NT2/D1 (cell line): Measurements from ENCODE around the gene ZBTB43.

Experiments used
- DNase-seq: peaks from one replicate; pipeline ENCODE4 v3.0.0-alpha.2; 2011; ENCODE audit warnings: low read depth, low spot score
- H3K27me3 ChIP-seq: 2 replicates; pipeline ENCODE4 v1.6.0; 2011; ENCODE audit warnings: mild to moderate bottlenecking; ENCODE audit not compliant: insufficient read length, insufficient read depth
- H3K36me3 ChIP-seq: 2 replicates; pipeline ENCODE4 v1.6.1; 2011; ENCODE audit warnings: mild to moderate bottlenecking, low read length, mixed read lengths; ENCODE audit not compliant: insufficient read depth, insufficient read length
- H3K4me1 ChIP-seq: 2 replicates; pipeline ENCODE4 v1.5.1; 2011; ENCODE audit not compliant: insufficient read depth, insufficient read length
- H3K4me3 ChIP-seq: 2 replicates; pipeline ENCODE4 v1.5.1; 2011; ENCODE audit warnings: low read depth; ENCODE audit not compliant: insufficient read length
- H3K9ac ChIP-seq: 2 replicates; pipeline ENCODE4 v1.6.0; 2011; ENCODE audit warnings: low read depth; ENCODE audit not compliant: insufficient read length
- H3K9me3 ChIP-seq: 2 replicates; pipeline ENCODE4 v1.5.1; 2011; ENCODE audit warnings: mild to moderate bottlenecking, low read length; ENCODE audit not compliant: insufficient read depth
- SUZ12 ChIP-seq: IDR thresholded peaks from 2 replicates; pipeline ENCODE4 v1.6.1; 2011; ENCODE audit not compliant: insufficient read length, insufficient read depth; ENCODE audit errors: extremely low read depth
- YY1 ChIP-seq: IDR thresholded peaks from 2 replicates; pipeline ENCODE4 v1.6.1; 2011; ENCODE audit not compliant: insufficient read length, insufficient read depth
- ZNF274 ChIP-seq: IDR thresholded peaks from 2 replicates; pipeline ENCODE4 v1.6.1; 2011; ENCODE audit warnings: mild to moderate bottlenecking, low read depth, low read length

ZBTB43 gene

DNA sequence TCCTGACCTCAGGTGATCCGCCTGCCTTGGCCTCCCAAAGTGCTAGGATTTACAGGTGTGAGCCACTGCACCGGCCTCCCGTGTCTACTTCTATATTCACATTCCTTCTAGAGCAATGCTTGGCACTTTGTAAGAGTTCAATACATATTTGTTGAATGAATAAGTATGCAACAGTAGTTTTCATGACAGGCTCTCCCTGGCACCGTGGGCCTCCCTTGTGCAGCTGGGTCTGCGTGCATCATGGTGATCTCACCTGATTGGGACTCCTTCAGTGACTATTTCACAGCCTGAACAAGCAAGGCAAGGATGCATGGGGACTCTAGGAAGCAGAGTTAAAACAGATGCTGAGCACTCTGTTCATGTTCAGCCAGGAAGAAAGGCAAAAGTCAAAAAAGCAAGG is 48.8 kb downstream of the ZBTB43 start:
- Histone ChIP-seq H3K4me1 (peaks cover 5% of the 10 kb centered on the region), H3K4me3 (no peak overlapping the region), H3K9ac (no peak overlapping the region), H3K36me3 (no peaks in the 10 kb centered on the region), H3K9me3 (no peaks in the 10 kb centered on the region), H3K27me3 (no peaks in the 10 kb centered on the region)
- TF ChIP-seq YY1: no peak
- no peak for DNase-seq

DNA sequence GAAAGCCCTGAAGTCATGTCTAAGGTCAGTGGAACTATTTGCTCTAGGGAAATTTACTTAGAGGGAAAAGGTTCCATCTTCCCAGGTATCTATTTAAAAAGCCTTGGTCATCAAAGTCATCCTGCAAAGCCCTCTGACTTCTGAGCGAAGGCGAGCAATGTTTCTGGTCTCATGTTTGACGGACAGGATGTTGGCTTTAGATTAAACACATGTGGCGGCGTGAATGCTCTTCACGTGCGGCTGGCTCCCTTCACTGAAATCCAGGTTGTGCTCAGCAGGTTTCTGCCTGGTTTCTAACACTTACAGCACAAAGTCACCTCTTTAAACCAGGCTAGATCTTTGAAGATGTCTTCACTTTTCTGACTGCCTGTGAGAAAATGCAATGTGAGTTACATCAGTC is 49.9 kb downstream of the ZBTB43 start:
- peaks cover 6% of the 10 kb centered on the region for H3K27me3 ChIP-seq
- H3K4me3 ChIP-seq: no peak overlapping the region
- DNase-seq: no peak

DNA sequence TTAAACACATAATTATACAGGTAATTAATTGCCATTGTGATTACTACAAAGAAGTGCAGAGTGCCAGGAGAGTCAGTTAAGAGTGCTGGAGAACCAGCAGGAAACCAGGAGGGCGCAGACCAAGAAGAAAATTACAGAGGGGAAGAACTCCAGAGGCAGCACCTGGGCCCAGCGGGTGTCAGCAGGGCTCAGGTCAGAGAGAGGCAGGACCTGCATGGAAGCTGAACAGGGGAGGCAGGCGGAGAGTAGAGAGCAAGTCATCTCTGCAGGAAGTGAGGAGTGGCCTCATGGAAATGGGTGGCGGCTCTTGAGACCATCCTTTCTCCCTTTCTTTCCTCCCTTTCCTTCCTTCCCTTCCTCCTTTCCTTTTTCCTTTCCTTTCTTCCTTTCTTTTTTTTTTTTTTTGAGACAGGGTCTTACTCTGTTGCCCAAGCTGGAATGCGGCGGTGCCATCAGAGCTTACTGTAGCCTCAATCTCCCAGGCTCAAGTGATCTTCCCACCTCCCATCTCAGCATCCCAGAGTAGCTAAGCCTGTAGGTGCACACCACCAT is 51.6 kb downstream of the ZBTB43 start:
- TF ChIP-seq ZNF274 (no peak), SUZ12 (no peak), YY1 (no peak)
- no peak overlapping the region for H3K9ac ChIP-seq
- H3K4me1 ChIP-seq: peaks cover 5% of the 10 kb centered on the region
- no peaks in the 10 kb centered on the region for H3K36me3 ChIP-seq
- H3K9me3 ChIP-seq: no peaks in the 10 kb centered on the region
- DNase-seq: no peak
- no peak overlapping the region for H3K4me3 ChIP-seq
- H3K27me3 ChIP-seq: peaks cover 6% of the 10 kb centered on the region

More for the DNA sequence above, 49.9 kb downstream of the ZBTB43 start:
- Histone ChIP-seq H3K4me1 (peaks cover 5% of the 10 kb centered on the region), H3K36me3 (no peaks in the 10 kb centered on the region), H3K9ac (no peak overlapping the region), H3K9me3 (no peaks in the 10 kb centered on the region)
- TF ChIP-seq ZNF274 (no peak), SUZ12 (no peak), YY1 (no peak)

DNA sequence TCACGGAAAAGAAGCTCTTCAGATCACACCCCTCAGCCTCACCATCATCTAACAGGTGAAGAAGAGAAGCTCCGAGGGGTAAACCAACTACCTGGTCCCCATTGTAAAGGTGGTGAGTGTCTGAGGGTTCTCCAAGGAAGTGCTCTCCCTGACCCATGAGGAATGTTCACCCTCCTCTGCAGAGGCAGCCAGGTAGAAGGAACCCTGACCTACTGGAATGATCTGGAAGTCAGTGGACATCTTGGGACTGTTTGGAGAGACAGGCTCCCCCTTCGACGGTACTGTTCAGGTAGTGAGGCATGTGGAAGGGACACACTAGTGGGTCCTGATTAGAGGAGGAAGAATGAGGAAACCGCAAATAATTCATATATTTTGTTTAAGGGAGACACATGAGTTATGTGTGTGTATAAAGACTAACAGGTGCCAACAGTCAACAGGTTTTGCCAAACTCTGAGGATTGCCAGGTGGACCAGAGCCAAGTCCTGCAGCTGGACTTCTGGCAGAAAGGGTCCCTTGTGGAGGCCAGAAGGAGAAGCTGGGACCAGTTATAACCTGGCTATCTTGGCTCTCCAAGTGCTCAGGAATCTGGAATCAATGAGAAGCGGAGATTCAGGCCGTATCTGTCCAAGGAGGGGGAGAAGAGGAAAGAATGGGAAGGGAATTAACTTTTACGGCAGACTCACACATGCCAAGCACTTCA is 52.6 kb downstream of the ZBTB43 start:
- H3K9me3 ChIP-seq: no peaks in the 10 kb centered on the region
- TF ChIP-seq ZNF274 (no peak), SUZ12 (no peak), YY1 (no peak)
- no peak for DNase-seq
- peaks cover 6% of the 10 kb centered on the region for H3K4me1 ChIP-seq
- H3K36me3 ChIP-seq: no peaks in the 10 kb centered on the region
- peaks cover 6% of the 10 kb centered on the region for H3K27me3 ChIP-seq
- no peak overlapping the region for H3K9ac ChIP-seq
- no peak overlapping the region for H3K4me3 ChIP-seq

DNA sequence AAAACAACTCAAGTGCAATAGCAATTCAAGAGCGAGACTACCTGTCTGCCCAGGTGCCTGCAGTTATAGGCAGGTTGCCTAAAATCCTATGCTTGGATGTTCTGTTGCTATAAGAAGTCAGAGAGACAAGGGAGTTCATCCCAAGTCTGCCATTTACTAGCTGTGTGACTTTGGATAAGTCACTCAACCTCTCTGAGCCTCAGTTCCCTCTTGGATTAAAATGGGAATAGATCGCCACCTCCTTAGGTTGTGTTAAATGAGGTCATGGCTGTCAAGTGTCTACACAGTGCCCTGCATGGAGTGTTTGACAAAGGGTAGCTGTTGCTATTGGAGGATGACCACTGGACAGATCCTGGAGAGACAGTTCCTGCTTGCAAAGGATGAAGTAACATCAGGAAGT is 54.3 kb downstream of the ZBTB43 start:
- H3K27me3 ChIP-seq: peaks cover 6% of the 10 kb centered on the region
- no peak overlapping the region for H3K4me3 ChIP-seq

DNA sequence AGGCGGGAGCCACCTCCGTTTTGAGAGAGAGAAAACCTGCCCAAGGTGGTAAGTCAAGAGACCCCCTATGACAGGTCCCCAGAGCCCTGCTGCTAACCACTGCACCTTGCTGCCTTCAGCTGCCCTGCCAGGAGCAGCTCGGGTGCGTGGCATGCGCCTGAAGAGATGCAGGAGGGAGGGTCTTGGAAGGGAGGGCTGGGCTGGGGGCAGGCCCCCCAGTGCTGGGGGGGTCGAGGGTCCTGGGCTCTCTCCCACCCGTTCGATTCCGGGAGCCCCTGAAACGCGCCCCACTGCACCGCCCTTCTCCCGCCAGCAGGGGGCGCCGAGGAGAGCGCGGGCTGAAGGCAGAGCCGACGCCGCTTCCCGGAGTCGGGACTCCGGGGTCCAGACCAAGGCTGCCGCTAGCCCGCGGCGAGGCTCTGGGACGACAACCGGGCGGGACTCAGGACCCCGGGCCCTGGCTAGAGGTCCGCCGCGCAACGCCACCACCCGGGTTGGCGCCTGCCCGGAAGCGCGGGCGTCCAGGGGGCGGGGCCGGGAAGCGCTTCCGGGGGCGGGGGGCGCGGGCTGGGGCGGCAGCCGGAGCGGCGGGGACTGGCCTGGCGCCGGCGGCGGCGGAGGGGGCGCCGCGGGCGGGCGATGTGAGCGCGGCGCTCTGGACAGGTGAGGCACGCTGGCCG is 55.4 kb downstream of the ZBTB43 start, which contains the start of gene ZBTB34:
Gene ZBTB34, plus strand, starts transcription at position 563 of the 680 bp plus-strand sequence. CDS start 18,761 bp downstream, outside the sequence.
- H3K9me3 ChIP-seq: no peaks in the 10 kb centered on the region
- no peak for DNase-seq
- peaks cover 2% of the 10 kb centered on the region for H3K4me1 ChIP-seq
- H3K9ac ChIP-seq: peak within 1 kb of the TSS; percentile 84
- TF ChIP-seq YY1: no peak
- no peak for TF ChIP-seq ZNF274
- TF ChIP-seq SUZ12: no peak
- peaks cover 14% of the 10 kb centered on the region for H3K36me3 ChIP-seq
- H3K27me3 ChIP-seq: peaks cover 6% of the 10 kb centered on the region
- peak within 1 kb of the TSS; percentile 73 for H3K4me3 ChIP-seq

More for the DNA sequence above, 54.3 kb downstream of the ZBTB43 start:
- H3K4me1 ChIP-seq: peaks cover 2% of the 10 kb centered on the region
- TF ChIP-seq SUZ12 (no peak), ZNF274 (no peak)
- H3K9ac ChIP-seq: no peak overlapping the region
- no peak for DNase-seq
- peaks cover 4% of the 10 kb centered on the region for H3K36me3 ChIP-seq
- no peaks in the 10 kb centered on the region for H3K9me3 ChIP-seq

DNA sequence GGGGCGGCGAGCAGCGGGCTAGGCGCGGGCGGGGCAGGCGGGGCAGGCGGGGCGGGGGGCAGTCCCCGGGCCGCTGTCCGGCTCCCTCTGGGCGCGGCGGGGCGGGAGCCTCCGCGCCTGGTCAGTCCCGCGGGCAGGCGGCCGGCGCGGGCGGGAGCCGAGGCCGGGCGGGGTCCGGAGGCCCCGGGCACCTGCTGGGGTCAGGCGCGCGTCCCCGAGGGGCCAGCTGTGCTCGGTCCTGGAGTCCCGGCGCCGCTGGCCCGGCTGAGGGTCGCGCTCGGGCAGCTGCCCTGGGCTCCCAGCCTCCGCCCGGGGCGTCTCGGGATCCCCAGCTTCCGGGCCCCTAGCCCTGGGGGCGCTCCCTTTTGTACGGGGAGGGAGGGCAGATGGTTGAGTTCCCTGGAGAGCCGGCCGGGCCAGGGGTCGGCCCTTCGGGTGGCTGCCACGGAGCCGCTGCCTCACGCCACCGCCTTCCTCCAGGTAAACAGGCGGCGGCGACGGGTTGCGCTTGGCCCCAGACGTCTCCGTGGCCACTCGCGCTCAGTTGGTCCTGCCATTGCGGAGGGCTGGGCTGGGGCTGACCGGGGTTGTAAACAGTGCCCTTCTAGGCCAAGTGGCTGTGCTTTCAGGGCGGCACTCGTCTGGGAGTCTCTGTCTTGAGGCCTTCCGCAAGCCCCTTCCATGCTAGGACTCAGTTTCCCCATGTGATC is 56.1 kb downstream of the ZBTB43 start:
- H3K27me3 ChIP-seq: peaks cover 6% of the 10 kb centered on the region
- H3K4me3 ChIP-seq: peak overlapping the region; percentile 73
- H3K36me3 ChIP-seq: peaks cover 19% of the 10 kb centered on the region
- peak overlapping the region; percentile 82 for H3K9ac ChIP-seq
- no peak for DNase-seq
- H3K4me1 ChIP-seq: peaks cover 2% of the 10 kb centered on the region
- no peak for TF ChIP-seq SUZ12
- no peak for TF ChIP-seq YY1
- no peak for TF ChIP-seq ZNF274
- H3K9me3 ChIP-seq: no peaks in the 10 kb centered on the region
